ENCODE measurements around the gene PGLYRP2.

DNA sequence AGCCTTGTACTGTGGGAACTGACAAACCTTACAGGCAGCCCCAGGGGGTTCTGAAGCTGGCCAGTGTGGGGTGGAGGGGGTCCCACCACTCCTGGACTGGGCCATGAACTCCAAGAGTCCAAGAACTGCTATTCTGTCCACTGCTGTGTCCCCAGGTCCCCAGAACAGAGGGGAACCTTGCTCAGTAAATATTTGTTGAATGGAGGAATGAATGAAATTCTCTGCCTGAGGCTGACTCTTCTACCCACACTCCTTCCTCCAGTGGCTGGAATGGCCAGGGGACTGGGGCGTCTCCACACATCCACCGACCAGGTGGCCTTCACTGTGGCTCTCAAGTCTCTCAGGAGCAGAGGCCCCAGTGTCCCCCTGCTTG, 41.2 kb downstream of the PGLYRP2 start:
- TF ChIP-seq, protein P1, sequence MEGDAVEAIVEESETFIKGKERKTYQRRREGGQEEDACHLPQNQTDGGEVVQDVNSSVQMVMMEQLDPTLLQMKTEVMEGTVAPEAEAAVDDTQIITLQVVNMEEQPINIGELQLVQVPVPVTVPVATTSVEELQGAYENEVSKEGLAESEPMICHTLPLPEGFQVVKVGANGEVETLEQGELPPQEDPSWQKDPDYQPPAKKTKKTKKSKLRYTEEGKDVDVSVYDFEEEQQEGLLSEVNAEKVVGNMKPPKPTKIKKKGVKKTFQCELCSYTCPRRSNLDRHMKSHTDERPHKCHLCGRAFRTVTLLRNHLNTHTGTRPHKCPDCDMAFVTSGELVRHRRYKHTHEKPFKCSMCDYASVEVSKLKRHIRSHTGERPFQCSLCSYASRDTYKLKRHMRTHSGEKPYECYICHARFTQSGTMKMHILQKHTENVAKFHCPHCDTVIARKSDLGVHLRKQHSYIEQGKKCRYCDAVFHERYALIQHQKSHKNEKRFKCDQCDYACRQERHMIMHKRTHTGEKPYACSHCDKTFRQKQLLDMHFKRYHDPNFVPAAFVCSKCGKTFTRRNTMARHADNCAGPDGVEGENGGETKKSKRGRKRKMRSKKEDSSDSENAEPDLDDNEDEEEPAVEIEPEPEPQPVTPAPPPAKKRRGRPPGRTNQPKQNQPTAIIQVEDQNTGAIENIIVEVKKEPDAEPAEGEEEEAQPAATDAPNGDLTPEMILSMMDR (IDR thresholded peaks at IDR 0.05; ENCODE audit: borderline replicate concordance, extremely low read depth, low read length, poor library complexity, severe bottlenecking), result no peak
- TF ChIP-seq EZH2 (IDR thresholded peaks at IDR 0.05; ENCODE audit: borderline replicate concordance, low read depth, low read length, severe bottlenecking), result no peak
